ENCODE measurements around the gene KRT78.

KRT78 gene

DNA sequence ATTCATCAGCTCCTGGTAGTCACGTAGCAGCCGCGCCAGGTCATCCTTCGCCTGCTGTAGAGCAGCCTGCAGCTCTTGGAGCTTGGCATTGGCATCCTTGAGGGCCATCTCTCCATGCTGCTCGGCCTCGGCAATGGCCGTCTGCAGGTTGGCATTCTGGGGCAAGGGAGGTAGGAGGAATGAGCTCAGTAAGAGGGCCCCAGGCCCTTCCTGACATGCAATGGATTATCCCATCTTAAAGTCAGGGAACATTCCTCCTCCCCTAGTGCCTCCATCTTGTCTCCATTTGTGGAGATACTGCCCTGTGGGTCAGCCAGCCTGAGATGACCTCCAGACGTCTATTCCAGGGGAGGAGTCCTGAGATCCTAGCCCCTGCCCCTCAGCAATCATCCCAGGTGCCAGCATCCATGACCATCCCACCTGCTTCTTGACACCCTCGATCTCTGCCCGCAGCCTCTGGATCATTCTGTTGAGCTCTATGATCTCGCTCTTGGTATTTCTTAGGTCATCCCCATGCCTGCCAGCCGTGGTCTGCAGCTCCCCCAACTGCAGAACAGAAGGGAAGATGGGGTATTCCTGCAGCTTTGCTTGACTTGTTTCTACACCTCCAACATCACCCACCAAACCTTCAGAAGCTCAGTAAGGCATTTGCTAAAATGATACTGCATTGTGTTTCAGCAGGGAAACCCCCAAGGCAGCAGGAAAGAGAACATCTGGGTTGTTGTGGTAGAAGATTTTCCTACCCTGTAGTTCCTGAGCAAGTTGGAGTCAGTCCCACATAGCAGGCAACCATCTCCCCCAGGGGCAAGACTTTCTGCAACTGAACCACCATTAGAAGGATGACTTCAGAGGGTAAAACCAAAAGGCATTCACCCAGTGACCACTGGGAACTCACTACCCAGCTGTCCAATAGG is 57.3 kb downstream of the KRT78 start:
- Histone ChIP-seq H3K27me3 (peaks cover 11% of the 10 kb centered on the region; the same call in 1 of the 2 replicates), H3K36me3 (no peaks in the 10 kb centered on the region), H3K9me3 (no peaks in the 10 kb centered on the region), H3K4me3 (ENCODE audit: low read depth, low read length) (no peak overlapping the region), H3K4me1 (no peaks in the 10 kb centered on the region)
- no peak for DNase-seq
- TF ChIP-seq, protein P1, sequence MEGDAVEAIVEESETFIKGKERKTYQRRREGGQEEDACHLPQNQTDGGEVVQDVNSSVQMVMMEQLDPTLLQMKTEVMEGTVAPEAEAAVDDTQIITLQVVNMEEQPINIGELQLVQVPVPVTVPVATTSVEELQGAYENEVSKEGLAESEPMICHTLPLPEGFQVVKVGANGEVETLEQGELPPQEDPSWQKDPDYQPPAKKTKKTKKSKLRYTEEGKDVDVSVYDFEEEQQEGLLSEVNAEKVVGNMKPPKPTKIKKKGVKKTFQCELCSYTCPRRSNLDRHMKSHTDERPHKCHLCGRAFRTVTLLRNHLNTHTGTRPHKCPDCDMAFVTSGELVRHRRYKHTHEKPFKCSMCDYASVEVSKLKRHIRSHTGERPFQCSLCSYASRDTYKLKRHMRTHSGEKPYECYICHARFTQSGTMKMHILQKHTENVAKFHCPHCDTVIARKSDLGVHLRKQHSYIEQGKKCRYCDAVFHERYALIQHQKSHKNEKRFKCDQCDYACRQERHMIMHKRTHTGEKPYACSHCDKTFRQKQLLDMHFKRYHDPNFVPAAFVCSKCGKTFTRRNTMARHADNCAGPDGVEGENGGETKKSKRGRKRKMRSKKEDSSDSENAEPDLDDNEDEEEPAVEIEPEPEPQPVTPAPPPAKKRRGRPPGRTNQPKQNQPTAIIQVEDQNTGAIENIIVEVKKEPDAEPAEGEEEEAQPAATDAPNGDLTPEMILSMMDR (IDR thresholded peaks at IDR 0.05; ENCODE audit: low read depth, low read length): no peak

DNA sequence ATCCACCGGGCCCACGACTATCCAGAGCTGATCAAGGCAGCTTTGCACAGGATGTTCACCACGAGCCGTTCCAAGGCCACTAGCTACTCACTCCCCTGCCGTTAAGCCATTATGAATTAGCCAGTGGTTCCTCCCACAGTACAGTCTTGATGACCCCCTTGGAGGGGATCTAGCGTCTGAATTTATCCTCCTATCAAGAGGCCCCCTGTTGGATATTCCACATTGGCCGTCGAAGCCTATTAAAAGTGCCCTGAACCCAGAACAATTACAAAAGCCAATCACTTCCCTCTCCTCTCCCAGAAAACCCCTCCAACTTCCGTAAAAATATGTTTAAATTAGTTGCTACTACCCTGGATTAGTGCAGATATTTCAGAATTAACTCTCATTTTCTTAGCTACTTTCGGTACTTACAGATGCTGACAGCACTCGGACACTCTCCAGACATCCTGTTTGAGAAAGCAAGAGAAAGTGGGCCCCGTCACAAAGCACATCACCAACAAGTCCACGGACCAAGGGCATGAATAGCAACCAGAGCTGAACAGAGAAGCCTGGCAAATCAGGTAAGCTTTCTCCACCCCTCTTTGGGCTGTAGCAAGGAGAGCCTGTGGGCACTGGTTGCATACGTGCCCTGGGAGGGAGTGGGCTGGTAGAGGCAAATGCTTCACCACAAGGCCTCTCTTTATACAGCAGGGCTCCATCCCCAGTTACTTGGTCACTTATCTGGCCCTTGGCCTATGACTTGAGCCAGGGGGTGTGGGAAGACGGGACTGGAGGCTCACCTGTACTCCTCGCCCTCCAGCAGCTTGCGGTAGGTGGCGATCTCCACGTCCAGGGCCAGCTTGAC is 58.1 kb downstream of the KRT78 start:
- TF ChIP-seq, protein P1 (IDR thresholded peaks at IDR 0.05; ENCODE audit: low read depth, low read length): no peak
- Histone ChIP-seq H3K27me3 (peaks cover 11% of the 10 kb centered on the region; the same call in 1 of the 2 replicates), H3K9me3 (no peaks in the 10 kb centered on the region), H3K36me3 (no peaks in the 10 kb centered on the region), H3K4me3 (ENCODE audit: low read depth, low read length) (no peak overlapping the region), H3K4me1 (no peaks in the 10 kb centered on the region)
- no peak for DNase-seq

DNA sequence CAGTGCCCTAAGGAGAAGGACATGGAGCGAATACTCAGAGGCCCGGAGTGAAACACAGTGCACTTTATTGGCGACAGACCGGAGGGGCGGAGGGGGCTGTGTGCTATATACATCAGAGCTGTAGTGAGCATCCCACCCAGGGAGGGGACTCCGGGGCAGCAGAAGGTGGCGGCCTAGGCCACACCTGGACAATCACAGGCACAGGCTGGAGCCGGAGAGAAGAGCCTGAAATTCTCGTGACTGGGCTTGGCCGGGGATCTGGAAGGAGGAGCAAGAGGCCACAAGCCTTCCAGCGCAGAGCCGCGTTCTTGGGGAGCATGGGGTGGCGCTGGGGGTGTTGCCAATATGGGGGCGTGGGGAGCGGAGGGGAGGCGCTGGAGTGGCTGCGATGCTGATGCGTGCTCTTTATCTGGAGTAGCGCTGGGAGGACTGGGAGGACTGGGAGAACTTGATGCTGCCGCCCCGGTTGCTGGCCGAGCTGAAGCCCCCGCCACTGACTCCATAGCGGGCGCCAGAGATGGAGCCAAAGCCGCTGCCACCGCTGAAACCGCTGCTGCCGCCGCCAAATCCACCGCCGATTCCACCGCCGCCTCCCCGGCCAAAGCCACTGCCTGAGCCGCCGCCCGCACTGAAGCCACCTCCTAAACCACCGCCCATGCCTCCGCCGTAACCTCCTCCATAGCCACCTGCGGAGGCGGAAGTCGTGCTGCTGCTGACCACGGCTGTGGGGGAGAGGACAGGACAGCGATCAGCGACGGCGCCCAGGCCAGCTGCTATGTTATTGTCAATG is 59.0 kb downstream of the KRT78 start:
- H3K4me3 ChIP-seq (ENCODE audit: low read depth, low read length): no peak overlapping the region
- TF ChIP-seq, protein P1 (IDR thresholded peaks at IDR 0.05; ENCODE audit: low read depth, low read length): no peak
- no peaks in the 10 kb centered on the region for H3K36me3 ChIP-seq
- DNase-seq: no peak
- H3K27me3 ChIP-seq: peaks cover 13% of the 10 kb centered on the region; the same call in 1 of the 2 replicates
- no peaks in the 10 kb centered on the region for H3K9me3 ChIP-seq
- no peaks in the 10 kb centered on the region for H3K4me1 ChIP-seq

DNA sequence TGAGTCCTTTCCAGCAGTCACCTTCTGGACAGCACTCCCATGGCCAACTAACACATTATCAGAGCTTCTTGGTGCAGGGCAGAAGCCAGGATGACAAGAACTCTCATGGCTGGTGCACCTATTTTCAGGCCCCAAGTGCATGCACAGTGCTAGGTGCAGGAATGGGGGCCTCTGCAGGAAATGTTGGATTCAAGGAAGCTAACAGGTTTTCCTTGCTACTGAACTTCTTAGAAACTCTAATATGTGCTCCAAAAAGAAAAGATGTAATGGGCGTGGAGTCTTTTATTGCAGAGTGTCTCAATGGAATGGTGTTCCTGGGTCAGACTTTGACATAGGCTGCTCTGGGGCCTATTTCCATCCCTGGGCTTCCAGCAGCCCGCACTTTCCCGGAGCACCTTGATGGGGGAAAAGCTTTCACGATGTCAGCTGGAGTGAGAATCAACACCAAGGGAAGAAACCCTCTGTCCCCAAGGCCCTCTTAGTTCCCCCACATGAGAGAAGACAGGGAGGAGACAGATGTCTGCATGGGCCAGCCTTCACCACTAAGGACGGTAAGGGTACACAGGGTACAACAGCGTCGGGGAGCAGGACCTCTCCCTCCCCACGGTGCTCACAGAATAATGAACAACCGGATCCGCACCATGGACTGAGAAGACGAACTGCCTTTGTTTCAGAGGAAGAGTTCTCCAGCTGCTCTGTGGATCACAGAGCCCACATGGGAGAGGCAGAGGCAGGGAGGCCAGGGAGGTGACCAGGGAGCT is 59.7 kb downstream of the KRT78 start:
- H3K36me3 ChIP-seq: no peaks in the 10 kb centered on the region
- no peak for DNase-seq
- no peak overlapping the region for H3K4me3 ChIP-seq (ENCODE audit: low read depth, low read length)
- peaks cover 17% of the 10 kb centered on the region; the same call in 1 of the 2 replicates for H3K27me3 ChIP-seq
- TF ChIP-seq, protein P1 (IDR thresholded peaks at IDR 0.05; ENCODE audit: low read depth, low read length): no peak
- H3K4me1 ChIP-seq: no peaks in the 10 kb centered on the region
- H3K9me3 ChIP-seq: no peaks in the 10 kb centered on the region

DNA sequence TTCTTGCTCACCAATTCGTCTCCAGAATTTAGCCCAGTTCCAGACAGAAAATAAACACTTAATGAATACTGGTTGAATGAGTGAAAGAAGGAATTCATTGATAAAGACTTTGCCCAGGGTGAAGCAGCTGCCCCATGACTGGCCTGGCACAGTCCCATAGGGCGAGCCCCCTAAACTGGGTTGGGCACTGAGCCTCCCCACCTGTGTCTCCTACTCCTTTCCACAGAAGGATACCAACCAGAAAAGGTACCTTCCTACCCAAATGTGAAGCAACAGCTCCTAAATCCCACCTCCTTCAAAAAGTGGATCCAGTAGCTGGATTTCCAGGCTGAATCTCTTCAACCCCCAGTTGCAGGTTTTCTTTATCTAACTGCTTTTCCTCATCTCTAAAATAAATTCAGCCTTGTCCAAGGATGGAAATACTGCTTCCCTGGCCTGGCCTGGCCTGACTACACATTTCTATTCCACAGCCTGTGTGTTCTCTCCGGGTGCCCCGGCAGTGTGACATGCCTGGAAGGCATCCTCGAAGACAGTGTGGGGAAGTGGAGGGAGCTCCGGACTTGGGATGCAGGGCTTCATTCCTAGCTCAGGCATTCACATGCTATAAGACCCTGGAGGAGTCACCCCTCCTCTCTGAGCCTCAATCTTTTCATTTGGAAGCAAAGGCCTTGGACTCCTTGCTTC is 60.5 kb downstream of the KRT78 start:
- Histone ChIP-seq H3K9me3 (no peaks in the 10 kb centered on the region), H3K4me1 (no peaks in the 10 kb centered on the region), H3K27me3 (peaks cover 22% of the 10 kb centered on the region), H3K36me3 (no peaks in the 10 kb centered on the region), H3K4me3 (ENCODE audit: low read depth, low read length) (no peak overlapping the region)
- TF ChIP-seq, protein P1 (IDR thresholded peaks at IDR 0.05; ENCODE audit: low read depth, low read length): no peak
- no peak for DNase-seq
